GM12872 (cell line): ENCODE measurements around the gene SLC25A27.

Experiments
- TF ChIP-seq, protein P1 (sequence below): IDR thresholded peaks from 3 replicates; pipeline ENCODE4 v1.5.1; 2011; ENCODE audit warnings: low read depth, mild to moderate bottlenecking, low read length, moderate library complexity; ENCODE audit not compliant: insufficient read depth

SLC25A27 gene

DNA sequence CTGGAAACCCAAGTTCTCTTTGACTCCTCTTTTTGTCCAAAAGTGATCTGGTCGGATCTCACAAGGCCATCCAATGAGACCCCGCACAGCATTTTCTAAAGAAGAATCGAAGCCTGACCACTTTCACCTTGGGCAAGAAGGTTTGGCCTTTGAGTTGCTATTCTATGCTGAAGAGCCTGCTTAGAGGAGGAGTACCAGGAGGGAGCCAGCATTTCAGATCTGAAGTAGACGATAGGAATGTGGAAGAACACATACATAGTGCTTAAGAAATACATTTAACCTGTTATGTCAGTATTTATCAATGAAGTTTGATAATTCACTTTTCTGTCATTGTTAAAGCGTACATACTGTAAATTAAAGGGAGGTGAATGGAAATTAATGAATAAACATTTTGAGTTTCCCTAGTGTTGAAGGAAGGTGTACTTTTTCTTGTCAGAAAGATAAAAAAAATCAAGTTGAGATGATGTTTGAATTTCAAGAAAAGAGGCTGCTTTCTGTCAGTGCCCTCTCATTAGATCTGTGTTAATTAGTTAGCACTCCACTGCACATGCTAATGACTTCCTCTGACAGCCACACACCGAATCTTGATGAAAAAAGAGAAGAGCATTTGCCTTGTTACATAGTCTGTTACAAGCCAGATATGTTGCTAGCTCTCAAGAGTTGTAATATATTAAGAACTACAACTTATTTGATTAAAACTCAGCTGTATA, 24.0 kb downstream of the SLC25A27 start:
- TF ChIP-seq, protein P1, sequence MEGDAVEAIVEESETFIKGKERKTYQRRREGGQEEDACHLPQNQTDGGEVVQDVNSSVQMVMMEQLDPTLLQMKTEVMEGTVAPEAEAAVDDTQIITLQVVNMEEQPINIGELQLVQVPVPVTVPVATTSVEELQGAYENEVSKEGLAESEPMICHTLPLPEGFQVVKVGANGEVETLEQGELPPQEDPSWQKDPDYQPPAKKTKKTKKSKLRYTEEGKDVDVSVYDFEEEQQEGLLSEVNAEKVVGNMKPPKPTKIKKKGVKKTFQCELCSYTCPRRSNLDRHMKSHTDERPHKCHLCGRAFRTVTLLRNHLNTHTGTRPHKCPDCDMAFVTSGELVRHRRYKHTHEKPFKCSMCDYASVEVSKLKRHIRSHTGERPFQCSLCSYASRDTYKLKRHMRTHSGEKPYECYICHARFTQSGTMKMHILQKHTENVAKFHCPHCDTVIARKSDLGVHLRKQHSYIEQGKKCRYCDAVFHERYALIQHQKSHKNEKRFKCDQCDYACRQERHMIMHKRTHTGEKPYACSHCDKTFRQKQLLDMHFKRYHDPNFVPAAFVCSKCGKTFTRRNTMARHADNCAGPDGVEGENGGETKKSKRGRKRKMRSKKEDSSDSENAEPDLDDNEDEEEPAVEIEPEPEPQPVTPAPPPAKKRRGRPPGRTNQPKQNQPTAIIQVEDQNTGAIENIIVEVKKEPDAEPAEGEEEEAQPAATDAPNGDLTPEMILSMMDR: no peak

- TF ChIP-seq, protein P1: peak; percentile 59
Measured at GRCh38 chr6:46677314-46677654, 24.5 kb downstream of the SLC25A27 start.

GRCh38 chr6:46684771-46685170, 32.0 kb downstream of the SLC25A27 start:
- TF ChIP-seq, protein P1: no peak

GRCh38 chr6:46687619-46688097, 34.9 kb downstream of the SLC25A27 start, which contains the start of gene TDRD6:
TSS of gene TDRD6 (plus strand) at chr6:46687885. CDS start at chr6:46688129, 244 bp downstream.
- TF ChIP-seq, protein P1: no peak

GRCh38 chr6:46688117-46688965, 35.6 kb downstream of the SLC25A27 start:
- TF ChIP-seq, protein P1: no peak

DNA sequence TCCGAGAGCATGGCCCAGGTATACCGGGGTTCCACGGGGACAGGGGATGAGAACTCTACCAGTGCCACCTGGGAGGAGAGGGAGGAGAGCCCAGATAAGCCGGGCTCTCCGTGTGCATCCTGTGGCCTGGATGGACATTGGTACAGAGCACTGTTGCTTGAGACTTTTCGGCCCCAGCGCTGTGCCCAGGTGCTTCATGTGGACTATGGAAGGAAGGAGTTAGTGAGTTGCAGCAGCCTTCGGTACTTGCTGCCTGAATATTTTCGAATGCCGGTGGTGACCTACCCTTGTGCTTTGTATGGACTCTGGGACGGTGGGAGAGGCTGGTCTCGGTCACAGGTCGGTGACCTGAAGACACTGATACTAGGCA, 36.2 kb downstream of the SLC25A27 start:
- TF ChIP-seq, protein P1: no peak

DNA sequence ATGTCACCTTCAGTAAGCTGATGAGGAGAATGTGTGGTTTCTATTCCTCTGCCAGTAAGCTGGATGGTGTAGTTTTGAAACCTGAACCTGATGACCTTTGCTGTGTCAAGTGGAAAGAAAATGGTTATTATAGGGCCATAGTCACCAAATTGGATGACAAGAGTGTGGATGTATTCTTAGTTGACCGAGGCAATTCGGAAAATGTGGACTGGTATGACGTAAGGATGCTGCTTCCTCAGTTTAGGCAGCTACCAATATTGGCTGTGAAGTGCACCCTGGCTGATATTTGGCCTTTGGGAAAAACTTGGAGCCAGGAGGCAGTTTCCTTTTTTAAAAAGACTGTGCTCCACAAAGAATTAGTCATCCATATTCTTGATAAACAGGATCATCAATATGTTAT, 36.9 kb downstream of the SLC25A27 start:
- TF ChIP-seq, protein P1: no peak
